ENCODE data around the gene PPP1R37. TPM values are rescaled to one million over a fixed set of nuclear protein-coding genes. Genes with fewer than 3 reads are reported as not detected.

The PPP1R37 gene
- total and polyA plus RNA-seq, 2 donors (not counting 1 experiment from before 2014, with no cell fraction given): 20.7 to 28.1 TPM

GRCh38 chr19:45047188-45047797 lies 45.7 kb upstream of the PPP1R37 start:
- Histone ChIP-seq H3K9ac (ENCODE audit: low read length) (peak overlapping the region; percentile 65), H3K4me2 (replicated peaks; ENCODE audit: low read depth, low read length, poor library complexity, severe bottlenecking) (peak overlapping the region; percentile 79)
- WGBS (ENCODE audit: insufficient coverage): no CpG with 5 or more reads among the region's 7 CpGs

More at GRCh38 chr19:45047188-45047797, 45.7 kb upstream of the PPP1R37 start:
- Mint-ChIP-seq H3K4me1 (peaks cover 68% of the 10 kb centered on the region), H3K9me3 (ENCODE audit: insufficient read depth) (no peaks in the 10 kb centered on the region), H3K4me3 (peak overlapping the region; percentile 90), H3K27me3 (no peaks in the 10 kb centered on the region), H3K27ac (peak overlapping the region; percentile 89)
- H3K27ac ChIP-seq (ENCODE audit: low read length in 2 of 2): peak overlapping the region; percentile 61 to 78
- peaks cover 0 to 50% of the 10 kb centered on the region in 2 experiments for H3K36me3 ChIP-seq (replicated peaks in 1 of 2; ENCODE audit: control extremely low read depth in 1 of 2, control insufficient read depth in 1 of 2, extremely low read depth in 1 of 2, insufficient read depth in 2 of 2, low read length in 1 of 2)
- H4K20me1 ChIP-seq (ENCODE audit: control insufficient read depth, insufficient read depth, low read length, poor library complexity, severe bottlenecking): peaks cover 15% of the 10 kb centered on the region
- CTCF ChIA-PET: interaction anchor here (0.8 to 4.7 kb wide), 13 partner anchors 9 to 450 kb away, joined by 3 to 21 read pairs (median 4); partner anchors contain the start of genes CLASRP, PPP1R37 and RELB
- POLR2A ChIA-PET: interaction anchor here (0.6 to 1.2 kb wide), 11 partner anchors 8 to 109 kb away, joined by 3 to 14 read pairs (median 5); partner anchors contain the start of genes CLASRP, PPP1R37 and RELB
- H3K4me1 ChIP-seq (ENCODE audit: control insufficient read depth in 2 of 2, insufficient read depth in 2 of 2, low read length in 2 of 2): peaks cover 65 to 69% of the 10 kb centered on the region in 2 donors
- intact Hi-C loops (cut with micrococcal nuclease): loop anchor here (1.0 kb wide), 3 partner anchors 8 to 58 kb away; partner anchors contain the start of gene CLASRP
- H3K27me3 ChIP-seq (replicated peaks in 1 of 4; ENCODE audit: control extremely low read depth in 1 of 4, control insufficient read depth in 3 of 4, insufficient read depth in 4 of 4, low read length in 3 of 4): no peaks in the 10 kb centered on the region
- peak overlapping the region; percentile 34 to 71 (median 51) for H3K4me3 ChIP-seq (ENCODE audit: control extremely low read depth in 1 of 5, extremely low read depth in 1 of 5, insufficient read depth in 1 of 5, low read depth in 2 of 5, low read length in 4 of 5)
- no peaks in the 10 kb centered on the region for H3K9me3 ChIP-seq (ENCODE audit: control extremely low read depth in 1 of 3, control insufficient read depth in 2 of 3, insufficient read depth in 1 of 3, low read length in 2 of 3)
- H2AFZ ChIP-seq (ENCODE audit: insufficient read depth, low read depth, low read length, poor library complexity, severe bottlenecking): no peak overlapping the region
- ATAC-seq (ENCODE audit: low read depth) (peak; percentile 46), DNase-seq (peak; percentile 81)
- TF ChIP-seq EZH2 (IDR thresholded peaks at IDR 0.05; ENCODE audit: borderline replicate concordance, insufficient read depth, low read depth, low read length, poor library complexity, severe bottlenecking): no peak
- TF ChIP-seq, protein P1, sequence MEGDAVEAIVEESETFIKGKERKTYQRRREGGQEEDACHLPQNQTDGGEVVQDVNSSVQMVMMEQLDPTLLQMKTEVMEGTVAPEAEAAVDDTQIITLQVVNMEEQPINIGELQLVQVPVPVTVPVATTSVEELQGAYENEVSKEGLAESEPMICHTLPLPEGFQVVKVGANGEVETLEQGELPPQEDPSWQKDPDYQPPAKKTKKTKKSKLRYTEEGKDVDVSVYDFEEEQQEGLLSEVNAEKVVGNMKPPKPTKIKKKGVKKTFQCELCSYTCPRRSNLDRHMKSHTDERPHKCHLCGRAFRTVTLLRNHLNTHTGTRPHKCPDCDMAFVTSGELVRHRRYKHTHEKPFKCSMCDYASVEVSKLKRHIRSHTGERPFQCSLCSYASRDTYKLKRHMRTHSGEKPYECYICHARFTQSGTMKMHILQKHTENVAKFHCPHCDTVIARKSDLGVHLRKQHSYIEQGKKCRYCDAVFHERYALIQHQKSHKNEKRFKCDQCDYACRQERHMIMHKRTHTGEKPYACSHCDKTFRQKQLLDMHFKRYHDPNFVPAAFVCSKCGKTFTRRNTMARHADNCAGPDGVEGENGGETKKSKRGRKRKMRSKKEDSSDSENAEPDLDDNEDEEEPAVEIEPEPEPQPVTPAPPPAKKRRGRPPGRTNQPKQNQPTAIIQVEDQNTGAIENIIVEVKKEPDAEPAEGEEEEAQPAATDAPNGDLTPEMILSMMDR (IDR thresholded peaks at IDR 0.05): peak; percentile 43
- peaks cover 88% of the 10 kb centered on the region for H3K79me2 ChIP-seq (ENCODE audit: control insufficient read depth, insufficient read depth, low read length)
